Progenitor cell of endocrine pancreas (in vitro differentiated cells): ENCODE data around the gene CLDN3. TPM values are rescaled to one million over a fixed set of nuclear protein-coding genes. Genes with fewer than 3 reads are reported as not detected.
A peak's percentile ranks its signal among the peaks of the same experiment; 100 is the strongest.

Source experiments
- DNase-seq: peaks from one replicate; pipeline ENCODE4 v3.0.0; 2021; ENCODE audit warnings: low spot score; ENCODE audit not compliant: unreplicated experiment
- H3K27ac Mint-ChIP-seq: 2 replicates; pipeline ENCODE4 v1.8.0; 2021; ENCODE audit warnings: mild to moderate bottlenecking, moderate library complexity, mixed read lengths
- H3K27me3 Mint-ChIP-seq: 2 replicates; pipeline ENCODE4 v1.8.0; 2021; ENCODE audit warnings: mixed read lengths
- H3K36me3 Mint-ChIP-seq: 2 replicates; pipeline ENCODE4 v1.8.0; 2022; ENCODE audit warnings: mixed read lengths; ENCODE audit not compliant: insufficient read depth
- H3K4me1 Mint-ChIP-seq: 2 replicates; pipeline ENCODE4 v1.8.0; 2021; ENCODE audit warnings: low read depth, mixed read lengths
- H3K4me3 Mint-ChIP-seq: 2 replicates; pipeline ENCODE4 v1.8.0; 2021; ENCODE audit warnings: low read depth, mild to moderate bottlenecking, moderate library complexity, mixed read lengths
- H3K9me3 Mint-ChIP-seq: 2 replicates; pipeline ENCODE4 v1.8.0; 2021; ENCODE audit warnings: low read depth, mixed read lengths
- total RNA-seq: library from RNA; stranded (reverse); gene quantifications from 2 replicates; pipeline ENCODE4 v1.2.1, GENCODE V29; 2021
- TF ChIP-seq, protein P1 (sequence below): fragments of 200-600 bp; sonication (generic); IDR thresholded peaks from one replicate; pipeline ENCODE4 v1.5.0; 2021; ENCODE audit warnings: antibody characterized with exemption, mild to moderate bottlenecking; ENCODE audit not compliant: unreplicated experiment

The CLDN3 gene
- total RNA-seq, 1 donor from 2014 or later: 49.9 TPM

DNA sequence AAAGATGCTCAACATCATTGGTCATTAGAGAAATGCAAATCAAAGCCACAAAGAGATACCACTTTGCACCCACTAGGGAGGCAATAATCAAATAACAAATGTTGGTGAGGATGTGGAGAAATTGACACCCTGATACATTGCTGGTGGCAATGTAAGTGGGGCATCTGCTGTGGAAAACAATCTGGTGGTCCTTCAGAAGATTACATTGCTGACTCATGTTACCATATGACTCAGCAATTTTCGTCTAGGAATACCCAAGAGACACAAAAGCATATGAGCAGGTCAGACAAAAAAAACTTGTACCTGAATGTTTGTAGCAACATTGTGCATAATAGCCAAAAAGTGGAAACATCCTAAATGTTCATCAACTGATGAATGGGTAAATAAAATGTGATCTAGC is 4.9 kb upstream of the CLDN3 start:
- H3K4me3 Mint-ChIP-seq: no peak overlapping the region
- TF ChIP-seq, protein P1, sequence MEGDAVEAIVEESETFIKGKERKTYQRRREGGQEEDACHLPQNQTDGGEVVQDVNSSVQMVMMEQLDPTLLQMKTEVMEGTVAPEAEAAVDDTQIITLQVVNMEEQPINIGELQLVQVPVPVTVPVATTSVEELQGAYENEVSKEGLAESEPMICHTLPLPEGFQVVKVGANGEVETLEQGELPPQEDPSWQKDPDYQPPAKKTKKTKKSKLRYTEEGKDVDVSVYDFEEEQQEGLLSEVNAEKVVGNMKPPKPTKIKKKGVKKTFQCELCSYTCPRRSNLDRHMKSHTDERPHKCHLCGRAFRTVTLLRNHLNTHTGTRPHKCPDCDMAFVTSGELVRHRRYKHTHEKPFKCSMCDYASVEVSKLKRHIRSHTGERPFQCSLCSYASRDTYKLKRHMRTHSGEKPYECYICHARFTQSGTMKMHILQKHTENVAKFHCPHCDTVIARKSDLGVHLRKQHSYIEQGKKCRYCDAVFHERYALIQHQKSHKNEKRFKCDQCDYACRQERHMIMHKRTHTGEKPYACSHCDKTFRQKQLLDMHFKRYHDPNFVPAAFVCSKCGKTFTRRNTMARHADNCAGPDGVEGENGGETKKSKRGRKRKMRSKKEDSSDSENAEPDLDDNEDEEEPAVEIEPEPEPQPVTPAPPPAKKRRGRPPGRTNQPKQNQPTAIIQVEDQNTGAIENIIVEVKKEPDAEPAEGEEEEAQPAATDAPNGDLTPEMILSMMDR: no peak
- no peaks in the 10 kb centered on the region for H3K9me3 Mint-ChIP-seq
- H3K4me1 Mint-ChIP-seq: peaks cover 3% of the 10 kb centered on the region
- H3K27me3 Mint-ChIP-seq: peaks cover 2% of the 10 kb centered on the region
- DNase-seq: no peak
- H3K36me3 Mint-ChIP-seq: no peaks in the 10 kb centered on the region
- H3K27ac Mint-ChIP-seq: no peak overlapping the region

DNA sequence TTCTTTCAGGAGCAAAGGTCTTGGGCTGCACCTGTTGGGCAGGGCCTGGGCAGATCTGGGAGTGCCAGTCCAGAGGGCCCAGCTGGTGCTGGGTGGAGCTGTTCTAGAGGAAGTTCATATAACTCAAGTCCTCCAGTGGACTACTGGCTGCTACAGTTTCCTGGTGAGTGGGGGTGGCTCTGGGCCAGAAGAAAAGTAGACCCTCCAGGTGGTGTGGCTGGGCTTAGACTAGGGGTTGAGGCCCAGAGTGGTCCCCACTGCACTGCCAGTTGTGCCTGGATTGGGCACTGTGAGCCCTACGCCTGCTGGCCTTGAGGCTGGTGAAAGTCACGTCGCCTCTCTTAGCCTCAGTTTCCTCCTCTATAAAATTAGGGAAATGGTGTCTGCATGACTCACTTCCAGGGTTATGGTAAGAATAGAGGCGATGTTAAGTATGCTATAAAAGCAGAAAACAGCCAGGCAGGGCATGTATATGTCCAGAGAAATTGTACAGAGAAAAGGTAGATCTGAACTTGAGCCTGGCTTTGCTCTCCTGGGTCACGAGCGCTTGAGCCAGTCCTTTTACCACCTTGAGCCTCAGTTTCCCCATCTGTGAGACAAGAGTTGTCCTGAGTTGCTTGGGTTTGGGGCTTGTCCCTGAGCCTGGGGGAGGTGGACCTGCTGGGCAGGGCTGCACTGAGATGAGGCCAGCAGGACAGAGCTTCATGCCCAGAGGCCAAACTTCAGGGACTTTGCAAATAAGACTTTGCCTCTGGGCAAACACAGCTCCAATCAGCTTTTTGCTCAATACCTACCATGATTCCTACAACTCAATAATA is 3.8 kb upstream of the CLDN3 start:
- Mint-ChIP-seq H3K9me3 (no peaks in the 10 kb centered on the region), H3K36me3 (no peaks in the 10 kb centered on the region)
- TF ChIP-seq, protein P1: no peak

DNA sequence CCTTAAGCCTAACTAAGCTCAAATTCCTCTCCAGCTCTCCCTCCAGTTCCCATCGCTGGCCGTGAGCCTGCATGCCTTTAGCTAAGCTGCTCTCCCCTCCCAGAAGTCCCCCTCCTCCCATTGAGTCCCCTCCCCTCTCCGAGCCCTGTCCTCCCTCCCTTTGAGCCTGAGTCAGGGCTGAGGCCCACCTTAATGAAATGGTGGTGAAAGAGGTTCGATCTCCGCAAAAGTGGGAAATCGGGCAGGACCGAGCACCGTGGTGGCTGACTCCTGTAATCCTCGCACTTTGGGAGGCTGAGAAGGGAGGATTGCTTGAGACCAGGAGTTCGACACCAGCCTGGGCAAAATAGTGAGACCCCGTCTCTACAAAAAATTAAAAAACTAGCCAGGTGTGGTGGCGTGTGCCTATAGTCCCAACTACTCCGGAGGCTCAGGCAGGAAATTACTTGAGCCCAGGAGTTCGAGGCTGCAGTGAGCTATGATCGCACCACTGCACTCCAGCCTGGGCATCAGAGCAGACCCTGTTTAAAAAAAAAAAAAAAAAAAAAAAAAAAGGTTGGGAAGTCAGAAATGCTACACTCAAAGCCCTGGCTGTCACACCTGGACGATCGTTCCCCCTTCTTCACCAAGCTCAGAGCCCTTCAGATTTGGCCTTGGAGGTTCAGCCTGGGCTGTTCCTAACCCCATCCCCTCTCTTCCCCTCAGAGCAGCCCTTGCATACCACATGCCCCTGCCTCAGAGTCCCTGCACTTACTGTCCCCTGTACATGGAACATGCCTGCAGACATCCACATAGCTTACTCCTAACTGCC is 995 bp upstream of the CLDN3 start:
- Mint-ChIP-seq H3K9me3 (no peaks in the 10 kb centered on the region), H3K27ac (peak overlapping the region; percentile 94), H3K36me3 (peaks cover 13% of the 10 kb centered on the region), H3K4me1 (peaks cover 10% of the 10 kb centered on the region), H3K27me3 (no peaks in the 10 kb centered on the region), H3K4me3 (peak overlapping the region; percentile 78)
- TF ChIP-seq, protein P1: no peak
- DNase-seq: no peak

More for the DNA sequence above, 3.8 kb upstream of the CLDN3 start:
- DNase-seq: no peak
- H3K4me3 Mint-ChIP-seq: no peak overlapping the region
- H3K27ac Mint-ChIP-seq: no peak overlapping the region
- H3K4me1 Mint-ChIP-seq: peaks cover 3% of the 10 kb centered on the region
- H3K27me3 Mint-ChIP-seq: peaks cover 2% of the 10 kb centered on the region

DNA sequence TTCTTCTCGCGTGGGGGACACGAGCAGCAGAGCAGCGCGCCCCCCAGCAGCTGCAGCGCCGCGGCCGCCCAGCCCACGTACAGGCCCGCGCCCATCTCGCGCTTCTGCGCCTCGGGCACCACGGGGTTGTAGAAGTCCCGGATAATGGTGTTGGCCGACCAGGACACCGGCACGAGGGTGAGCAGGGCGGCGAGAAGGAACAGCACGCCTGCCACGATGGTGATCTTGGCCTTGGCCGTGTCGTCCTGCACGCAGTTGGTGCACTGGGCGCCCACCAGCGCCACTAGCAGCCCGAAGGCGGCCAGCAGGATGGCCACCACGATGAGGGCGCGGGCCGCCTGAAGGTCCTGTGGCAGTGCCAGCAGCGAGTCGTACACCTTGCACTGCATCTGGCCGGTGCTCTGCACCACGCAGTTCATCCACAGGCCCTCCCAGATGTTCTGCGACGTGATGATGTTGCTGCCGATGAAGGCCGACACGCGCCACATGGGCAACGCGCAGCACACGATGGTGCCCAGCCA is 529 bp downstream of the CLDN3 start:
- Mint-ChIP-seq H3K27ac (peak overlapping the region; percentile 82), H3K27me3 (no peaks in the 10 kb centered on the region), H3K4me3 (peak overlapping the region; percentile 78), H3K36me3 (peaks cover 13% of the 10 kb centered on the region), H3K4me1 (peaks cover 10% of the 10 kb centered on the region), H3K9me3 (no peaks in the 10 kb centered on the region)
- DNase-seq: no peak
- TF ChIP-seq, protein P1: no peak
